Tibial artery (tissue), 4 donors: ENCODE measurements around the gene MYOZ3.
A peak's percentile ranks its signal among the peaks of the same experiment; 100 is the strongest.

Experiments used
- DNase-seq, 2 donors: peaks; one replicate each; pipeline ENCODE4 v3.0.0-alpha.2; 2019
- H3K27ac ChIP-seq, 2 donors: fragments of 200-600 bp; sonication (generic) in 1 of 2; 1 replicate in 1 of 2; 2 replicates in 1 of 2; pipeline ENCODE4 v1.5.1; 2018 to 2019; ENCODE audit warnings: mild to moderate bottlenecking in 1 of 2
- H3K27me3 ChIP-seq, 2 donors: fragments of 200-600 bp; sonication (generic) in 1 of 2; one replicate each; pipeline versions ENCODE4 v1.5.1 to v1.6.0; 2016 to 2019
- H3K36me3 ChIP-seq, 3 donors: fragments of 200-600 bp; sonication (generic) in 2 of 3; one replicate each; pipeline ENCODE4 v1.5.1; 2016 to 2019; ENCODE audit warnings: mild to moderate bottlenecking in 2 of 3
- H3K4me1 ChIP-seq, 4 donors: fragments of 200-600 bp; sonication (generic) in 2 of 4; 1 replicate in 3 of 4; 2 replicates in 1 of 4; pipeline ENCODE4 v1.5.1; 2016 to 2019
- H3K4me3 ChIP-seq, 2 donors: fragments of 200-600 bp; sonication (generic) in 1 of 2; 1 replicate in 1 of 2; 2 replicates in 1 of 2; pipeline ENCODE4 v1.5.1; 2018 to 2019; ENCODE audit warnings: mild to moderate bottlenecking in 2 of 2
- H3K9me3 ChIP-seq, 3 donors: fragments of 200-600 bp; sonication (generic) in 1 of 3; one replicate each; pipeline ENCODE4 v1.5.1; 2016 to 2019
- intact Hi-C: fragments of 100-400 bp; cut with DNase I; formaldehyde crosslinking; loops from one replicate; pipeline ENCODE4 v1.15.0; 2023; ENCODE audit warnings: low total_unique reads
- TF ChIP-seq, protein P1 (sequence below), 2 experiments: fragments of 200-600 bp in 1 of 2; fragments of 450-650 bp in 1 of 2; IDR thresholded peaks; one replicate each; pipeline ENCODE4 v1.5.1; 2017 to 2019; ENCODE audit warnings: antibody characterized with exemption in 2 of 2, mild to moderate bottlenecking in 1 of 2, moderate library complexity in 1 of 2

MYOZ3 gene

DNA sequence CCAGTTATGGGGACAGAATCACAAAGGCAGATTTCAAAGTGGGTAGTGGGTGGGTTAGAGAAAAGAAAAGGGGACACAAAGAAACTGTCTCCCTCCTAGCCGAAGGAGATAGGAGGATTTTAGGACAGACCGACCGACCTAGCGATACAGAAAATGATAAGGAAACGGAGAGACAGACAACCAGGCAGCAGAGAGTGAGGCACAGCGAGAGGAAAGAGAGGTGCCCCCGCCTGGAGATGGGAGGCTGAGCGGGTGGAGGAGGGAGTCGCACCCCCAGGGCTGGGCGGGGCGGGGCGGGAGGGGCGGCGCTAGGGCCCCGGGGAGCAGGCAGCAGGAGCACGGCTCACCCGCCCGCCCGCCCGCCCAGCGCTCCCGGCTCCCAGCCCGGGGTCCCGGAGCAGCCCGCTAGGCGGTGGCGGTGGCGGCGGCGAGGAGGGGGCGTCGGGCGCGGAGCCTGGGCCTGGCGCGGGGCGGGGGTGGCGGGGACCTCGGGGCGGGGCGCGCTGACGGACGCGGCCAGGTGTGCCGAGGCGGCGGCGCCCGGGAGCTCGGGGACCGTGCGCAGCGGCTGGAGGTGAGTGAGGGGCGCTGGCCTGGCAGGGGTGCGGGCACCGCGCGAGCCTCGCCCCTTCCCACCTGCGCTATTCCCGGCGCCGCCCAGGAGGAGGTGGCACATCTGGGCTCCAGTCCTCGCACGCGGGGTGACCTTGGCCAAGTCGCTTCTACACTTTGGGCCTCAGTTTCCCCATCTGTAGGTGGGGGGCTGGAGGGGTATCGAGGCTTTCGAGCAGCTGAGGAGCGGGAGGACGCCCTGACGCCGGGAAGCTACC lies 36.5 kb upstream of the MYOZ3 start:
- no peaks in the 10 kb centered on the region for H3K36me3 ChIP-seq
- intact Hi-C loops: no loop called here
- H3K27me3 ChIP-seq: no peaks in the 10 kb centered on the region
- H3K27ac ChIP-seq: peak overlapping the region; percentile 99 to 100
- H3K9me3 ChIP-seq: no peaks in the 10 kb centered on the region
- peak overlapping the region; percentile 97 to 100 for H3K4me3 ChIP-seq
- TF ChIP-seq, protein P1, sequence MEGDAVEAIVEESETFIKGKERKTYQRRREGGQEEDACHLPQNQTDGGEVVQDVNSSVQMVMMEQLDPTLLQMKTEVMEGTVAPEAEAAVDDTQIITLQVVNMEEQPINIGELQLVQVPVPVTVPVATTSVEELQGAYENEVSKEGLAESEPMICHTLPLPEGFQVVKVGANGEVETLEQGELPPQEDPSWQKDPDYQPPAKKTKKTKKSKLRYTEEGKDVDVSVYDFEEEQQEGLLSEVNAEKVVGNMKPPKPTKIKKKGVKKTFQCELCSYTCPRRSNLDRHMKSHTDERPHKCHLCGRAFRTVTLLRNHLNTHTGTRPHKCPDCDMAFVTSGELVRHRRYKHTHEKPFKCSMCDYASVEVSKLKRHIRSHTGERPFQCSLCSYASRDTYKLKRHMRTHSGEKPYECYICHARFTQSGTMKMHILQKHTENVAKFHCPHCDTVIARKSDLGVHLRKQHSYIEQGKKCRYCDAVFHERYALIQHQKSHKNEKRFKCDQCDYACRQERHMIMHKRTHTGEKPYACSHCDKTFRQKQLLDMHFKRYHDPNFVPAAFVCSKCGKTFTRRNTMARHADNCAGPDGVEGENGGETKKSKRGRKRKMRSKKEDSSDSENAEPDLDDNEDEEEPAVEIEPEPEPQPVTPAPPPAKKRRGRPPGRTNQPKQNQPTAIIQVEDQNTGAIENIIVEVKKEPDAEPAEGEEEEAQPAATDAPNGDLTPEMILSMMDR (IDR thresholded peaks at IDR 0.05): peak; percentile 4 to 10
- peak in 1 of 2 donors; percentile 83 for DNase-seq
- peaks cover 0 to 61% (median 48%) of the 10 kb centered on the region in 4 donors for H3K4me1 ChIP-seq

GRCh38 chr5:150625164-150625535 lies 35.9 kb upstream of the MYOZ3 start:
- Histone ChIP-seq H3K36me3 (no peaks in the 10 kb centered on the region), H3K4me3 (peak overlapping the region; percentile 97 to 100), H3K27me3 (no peaks in the 10 kb centered on the region), H3K9me3 (no peaks in the 10 kb centered on the region), H3K27ac (peak overlapping the region; percentile 99 to 100), H3K4me1 (peaks cover 0 to 61% (median 51%) of the 10 kb centered on the region in 4 donors)
- TF ChIP-seq, protein P1 (IDR thresholded peaks at IDR 0.05): no peak
- DNase-seq: peak; percentile 66 to 90
- intact Hi-C loops: no loop called here

DNA sequence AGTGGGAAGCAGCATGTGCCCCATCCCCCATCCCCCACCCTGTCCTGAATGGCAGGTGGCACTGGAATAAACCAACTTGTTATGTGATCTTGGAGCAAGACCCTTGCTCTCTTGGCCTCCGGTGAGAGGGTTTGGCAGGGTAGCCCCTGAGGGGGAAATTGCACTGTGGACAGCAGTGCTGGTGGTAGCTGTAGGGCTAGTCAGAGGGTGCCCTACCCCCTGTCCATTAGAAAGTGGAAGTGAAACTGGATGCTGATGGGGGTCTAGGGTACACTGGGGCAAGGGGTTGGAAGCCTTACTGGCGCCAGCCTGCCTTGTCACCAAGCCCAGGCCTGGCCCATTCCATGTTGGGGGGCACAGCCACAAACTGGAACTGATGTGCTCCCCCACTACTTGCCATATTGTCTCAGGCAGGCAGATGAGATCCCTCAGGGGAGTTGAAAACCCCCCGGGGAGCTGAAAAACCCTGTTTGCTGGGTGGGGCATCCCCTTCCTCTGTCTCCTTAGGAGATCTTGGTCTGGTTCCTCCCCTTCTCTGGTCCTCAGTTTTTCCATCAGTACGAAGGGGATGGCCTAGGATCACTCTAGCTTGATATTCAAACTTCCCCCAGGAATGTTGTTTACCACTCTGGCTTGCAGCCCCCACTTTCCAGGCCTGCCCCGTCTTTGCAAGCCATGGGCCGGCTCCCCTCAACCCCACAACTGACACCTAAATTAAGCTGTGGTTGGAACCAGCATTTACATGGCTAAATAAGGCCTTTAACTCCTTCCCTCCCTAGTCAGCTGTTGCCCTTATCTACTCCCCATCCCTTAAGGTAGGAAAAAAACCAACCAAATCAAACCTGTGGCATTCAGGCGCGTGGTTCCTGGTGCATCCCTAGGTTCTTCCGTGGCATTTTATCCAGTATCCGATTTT lies 35.0 kb upstream of the MYOZ3 start:
- peak overlapping the region; percentile 97 to 100 for H3K4me3 ChIP-seq
- intact Hi-C loops: no loop called here
- H3K27ac ChIP-seq: peak overlapping the region; percentile 99 to 100
- no peaks in the 10 kb centered on the region for H3K36me3 ChIP-seq
- peaks cover 0 to 70% (median 61%) of the 10 kb centered on the region in 4 donors for H3K4me1 ChIP-seq
- no peaks in the 10 kb centered on the region for H3K27me3 ChIP-seq
- TF ChIP-seq, protein P1 (IDR thresholded peaks at IDR 0.05): no peak
- DNase-seq: peak in 1 of 2 donors; percentile 70
- H3K9me3 ChIP-seq: no peaks in the 10 kb centered on the region

- H3K4me1 ChIP-seq: peaks cover 0 to 78% (median 68%) of the 10 kb centered on the region in 4 donors
- TF ChIP-seq, protein P1 (IDR thresholded peaks at IDR 0.05): no peak
- no peaks in the 10 kb centered on the region for H3K36me3 ChIP-seq
- intact Hi-C loops: no loop called here
- peak overlapping the region; percentile 97 to 100 for H3K4me3 ChIP-seq
- H3K9me3 ChIP-seq: no peaks in the 10 kb centered on the region
- peak; percentile 59 to 90 for DNase-seq
- H3K27ac ChIP-seq: peak overlapping the region; percentile 99 to 100
- H3K27me3 ChIP-seq: no peaks in the 10 kb centered on the region
Observed at GRCh38 chr5:150626853-150627276, 34.2 kb upstream of the MYOZ3 start.

DNA sequence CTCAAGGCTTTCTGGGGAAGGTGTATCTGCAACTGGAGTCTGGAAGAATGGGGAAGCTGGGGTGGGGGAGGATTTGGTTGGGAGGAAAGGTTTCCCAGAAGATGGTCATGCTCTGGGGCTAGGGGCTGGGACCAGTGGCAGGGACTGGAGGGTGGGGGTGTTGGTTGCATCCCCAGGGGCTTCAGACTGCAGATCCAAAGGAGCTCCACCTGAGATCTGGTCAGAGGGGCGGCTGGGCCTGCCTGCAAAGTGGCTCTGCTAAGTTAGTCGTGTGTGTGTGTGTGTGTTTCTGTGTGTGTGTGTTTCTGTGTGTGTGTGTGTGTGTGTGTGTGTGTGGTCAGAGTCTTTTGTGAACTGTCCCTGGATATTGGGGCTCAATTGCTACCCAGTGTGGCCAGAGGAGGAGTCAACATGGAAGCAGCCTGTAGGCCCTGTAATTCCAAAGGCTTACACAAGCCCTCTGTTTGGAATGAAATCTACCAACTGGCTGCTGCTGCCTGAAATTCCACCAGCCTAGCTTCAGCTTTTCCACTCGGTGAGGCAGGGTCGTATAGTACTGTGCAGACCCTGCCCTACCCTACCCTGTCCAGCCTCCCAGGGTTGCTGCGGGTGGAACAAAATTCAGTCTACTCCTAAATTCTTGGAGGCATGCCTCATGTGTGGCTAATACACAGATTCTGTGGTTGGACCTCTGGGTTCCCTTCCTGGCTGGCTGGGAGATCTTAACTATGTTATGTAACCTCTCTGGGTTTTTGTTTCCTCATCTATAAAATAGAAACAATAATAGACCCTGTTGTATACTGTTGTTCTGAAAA lies 33.1 kb upstream of the MYOZ3 start:
- H3K36me3 ChIP-seq: no peaks in the 10 kb centered on the region
- no peaks in the 10 kb centered on the region for H3K27me3 ChIP-seq
- DNase-seq: peak in 1 of 2 donors; percentile 69
- intact Hi-C loops: no loop called here
- H3K9me3 ChIP-seq: no peaks in the 10 kb centered on the region
- TF ChIP-seq, protein P1 (IDR thresholded peaks at IDR 0.05): no peak
- peak overlapping the region; percentile 99 to 100 for H3K27ac ChIP-seq
- peak overlapping the region; percentile 97 to 100 for H3K4me3 ChIP-seq
- H3K4me1 ChIP-seq: peaks cover 0 to 89% (median 79%) of the 10 kb centered on the region in 4 donors
